Smooth muscle cell (in vitro differentiated cells): ENCODE data around the gene BTNL8. TPM values are rescaled to one million over a fixed set of nuclear protein-coding genes. Genes with fewer than 3 reads are reported as not detected.

Experiments
- DNase-seq: peaks from one replicate; lab custom pipeline; 2025; ENCODE audit not compliant: unreplicated experiment; lab: John Stamatoyannopoulos, UW
- H2AFZ ChIP-seq: fragments of 200-600 bp; sonication (generic); 2 replicates; pipeline ENCODE4 v1.6.0; 2016; ENCODE audit warnings: antibody characterized with exemption, low read depth, mild to moderate bottlenecking
- H3F3A ChIP-seq: fragments of 200-600 bp; sonication (generic); 2 replicates; pipeline ENCODE4 v1.6.0; 2017; ENCODE audit warnings: antibody characterized with exemption, low read depth
- H3K27ac ChIP-seq: fragments of 200-600 bp; sonication (generic); 2 replicates; pipeline ENCODE4 v1.5.1; 2016; ENCODE audit warnings: low read depth, mild to moderate bottlenecking
- H3K27me3 ChIP-seq: fragments of 200-600 bp; sonication (generic); 2 replicates; pipeline ENCODE4 v1.6.1; 2016; ENCODE audit warnings: low read depth, mild to moderate bottlenecking
- H3K36me3 ChIP-seq: fragments of 200-600 bp; sonication (generic); 2 replicates; pipeline ENCODE4 v1.5.1; 2016; ENCODE audit warnings: low read depth
- H3K4me1 ChIP-seq: fragments of 200-600 bp; sonication (generic); 2 replicates; pipeline ENCODE4 v1.5.1; 2016; ENCODE audit warnings: low read depth
- H3K4me2 ChIP-seq: fragments of 200-600 bp; sonication (generic); 2 replicates; pipeline ENCODE4 v1.6.0; 2016; ENCODE audit warnings: mild to moderate bottlenecking
- H3K4me3 ChIP-seq: fragments of 200-600 bp; sonication (generic); 2 replicates; pipeline ENCODE4 v1.5.1; 2016; ENCODE audit warnings: mild to moderate bottlenecking
- H3K79me2 ChIP-seq: fragments of 200-600 bp; sonication (generic); 2 replicates; pipeline ENCODE4 v1.6.0; 2016; ENCODE audit warnings: low read depth, mild to moderate bottlenecking
- H3K9ac ChIP-seq: fragments of 200-600 bp; sonication (generic); 2 replicates; pipeline ENCODE4 v1.6.0; 2016; ENCODE audit warnings: low read depth
- H3K9me3 ChIP-seq: fragments of 200-600 bp; sonication (generic); replicated peaks from 2 replicates; pipeline ENCODE4 v1.5.1; 2016; ENCODE audit warnings: low read depth
- H4K20me1 ChIP-seq: fragments of 200-600 bp; sonication (generic); 2 replicates; pipeline ENCODE4 v1.6.0; 2016; ENCODE audit warnings: low read depth
- CTCF ChIP-seq: fragments of 200-600 bp; sonication (generic); IDR thresholded peaks from 2 replicates; pipeline ENCODE4 v1.5.1; 2017; ENCODE audit warnings: borderline replicate concordance, mild to moderate bottlenecking, antibody characterized with exemption; ENCODE audit not compliant: insufficient read depth, poor library complexity, severe bottlenecking
- WGBS: methylation state at CpG from one replicate; pipeline ENCODE4 v1.1.7; 2016; ENCODE audit warnings: low lambda C conversion rate; 5-methylcytosine and 5-hydroxymethylcytosine counted together
- polyA plus RNA-seq: library from polyadenylated mRNA; unstranded; fragments of >200 nt; fragmentation: Nextera tagmentation; extraction: Ambion mirVana; gene quantifications from 2 replicates; pipeline ENCODE4 v1.2.1, GENCODE V29; 2016
- total RNA-seq: library from RNA; depleted of rRNA; stranded (reverse); fragments of >200 nt; gene quantifications from 2 replicates; pipeline ENCODE4 v1.2.3, GENCODE V29; 2014

Gene BTNL8
- total and polyA plus RNA-seq, 2 experiments from 2014 or later, result not detected

GRCh38 chr5:180909782-180910181 is 10.8 kb downstream of the BTNL8 start:
- DNase-seq, result no peak
- no peak overlapping the region for H3K9ac ChIP-seq
- no peaks in the 10 kb centered on the region for H3F3A ChIP-seq
- no peaks in the 10 kb centered on the region for H3K9me3 ChIP-seq
- 68% methylated on average over 5 of the region's 5 CpGs for WGBS
- H2AFZ ChIP-seq, result no peak overlapping the region
- no peaks in the 10 kb centered on the region for H3K27me3 ChIP-seq
- no peaks in the 10 kb centered on the region for H4K20me1 ChIP-seq
- H3K36me3 ChIP-seq, result no peaks in the 10 kb centered on the region
- no peak overlapping the region for H3K27ac ChIP-seq
- H3K4me3 ChIP-seq, result no peak overlapping the region
- H3K4me2 ChIP-seq, result no peak overlapping the region
- H3K4me1 ChIP-seq, result no peaks in the 10 kb centered on the region
- no peaks in the 10 kb centered on the region for H3K79me2 ChIP-seq
- TF ChIP-seq CTCF, result no peak

GRCh38 chr5:180910182-180910581 is 11.2 kb downstream of the BTNL8 start:
- no peaks in the 10 kb centered on the region for H3K36me3 ChIP-seq
- H3K9ac ChIP-seq, result no peak overlapping the region
- DNase-seq, result no peak
- H3F3A ChIP-seq, result no peaks in the 10 kb centered on the region
- H3K4me3 ChIP-seq, result no peak overlapping the region
- no peaks in the 10 kb centered on the region for H3K9me3 ChIP-seq
- H3K27ac ChIP-seq, result no peak overlapping the region
- no peak overlapping the region for H2AFZ ChIP-seq
- no peaks in the 10 kb centered on the region for H3K4me1 ChIP-seq
- H3K79me2 ChIP-seq, result no peaks in the 10 kb centered on the region
- no peak overlapping the region for H3K4me2 ChIP-seq
- 76% methylated on average over 2 of the region's 2 CpGs for WGBS
- H4K20me1 ChIP-seq, result no peaks in the 10 kb centered on the region
- H3K27me3 ChIP-seq, result no peaks in the 10 kb centered on the region
- TF ChIP-seq CTCF, result no peak

- Histone ChIP-seq H3K4me1 (no peaks in the 10 kb centered on the region), H3K4me3 (no peak overlapping the region), H4K20me1 (no peaks in the 10 kb centered on the region), H2AFZ (no peak overlapping the region), H3K9me3 (no peaks in the 10 kb centered on the region), H3F3A (no peaks in the 10 kb centered on the region), H3K79me2 (no peaks in the 10 kb centered on the region), H3K27ac (no peak overlapping the region), H3K4me2 (no peak overlapping the region), H3K36me3 (no peaks in the 10 kb centered on the region), H3K27me3 (no peaks in the 10 kb centered on the region), H3K9ac (no peak overlapping the region)
- no peak for DNase-seq
- TF ChIP-seq CTCF, result no peak
- 78% methylated on average over 5 of the region's 5 CpGs for WGBS
These were observed 11.8 kb downstream of the BTNL8 start for GRCh38 chr5:180910735-180911134.

GRCh38 chr5:180914646-180915045 is 15.7 kb downstream of the BTNL8 start:
- 98% methylated on average over 2 of the region's 2 CpGs for WGBS
- Histone ChIP-seq H3F3A (no peaks in the 10 kb centered on the region), H3K9me3 (no peaks in the 10 kb centered on the region), H4K20me1 (no peaks in the 10 kb centered on the region), H3K4me3 (no peak overlapping the region), H3K4me2 (no peak overlapping the region), H3K4me1 (no peaks in the 10 kb centered on the region), H3K79me2 (no peaks in the 10 kb centered on the region), H3K36me3 (no peaks in the 10 kb centered on the region), H3K27me3 (no peaks in the 10 kb centered on the region), H3K9ac (no peak overlapping the region), H3K27ac (no peak overlapping the region), H2AFZ (no peak overlapping the region)
- TF ChIP-seq CTCF, result no peak
- no peak for DNase-seq
